NCI-H524 treated with DMSO at 0.1 percent for 48 hours (cell line): Measurements from ENCODE around the gene FAM222A.

Source experiments
- DNase-seq: peaks from one replicate; lab custom pipeline; 2025; lab: John Stamatoyannopoulos, UW

The FAM222A gene

GRCh38 chr12:109760031-109760929 lies 46.7 kb downstream of the FAM222A start:
- peak; percentile 31 for DNase-seq

- no peak for DNase-seq
These were observed 47.6 kb downstream of the FAM222A start for GRCh38 chr12:109760930-109761921.

GRCh38 chr12:109762071-109762672 lies 48.5 kb downstream of the FAM222A start:
- DNase-seq, result no peak

- no peak for DNase-seq
These were observed 49.1 kb downstream of the FAM222A start for GRCh38 chr12:109762673-109763191.

- no peak for DNase-seq
These were observed 49.7 kb downstream of the FAM222A start for GRCh38 chr12:109763201-109763841.

- DNase-seq, result no peak
These were observed 50.5 kb downstream of the FAM222A start for GRCh38 chr12:109764123-109764522.

GRCh38 chr12:109764776-109765445 lies 51.3 kb downstream of the FAM222A start:
- no peak for DNase-seq

- no peak for DNase-seq
These were observed 51.8 kb downstream of the FAM222A start for GRCh38 chr12:109765446-109765810.

- DNase-seq, result no peak
These were observed 52.7 kb downstream of the FAM222A start for GRCh38 chr12:109766251-109766778.

GRCh38 chr12:109767456-109767855 lies 53.8 kb downstream of the FAM222A start:
- DNase-seq, result no peak

- DNase-seq, result no peak
These were observed 54.6 kb downstream of the FAM222A start for GRCh38 chr12:109767991-109768900.

GRCh38 chr12:109768901-109769670 lies 55.5 kb downstream of the FAM222A start:
- DNase-seq, result no peak

- no peak for DNase-seq
These were observed 56.7 kb downstream of the FAM222A start for GRCh38 chr12:109770104-109770860.

GRCh38 chr12:109770861-109771670 lies 57.4 kb downstream of the FAM222A start:
- DNase-seq, result no peak

GRCh38 chr12:109771746-109772621 lies 58.4 kb downstream of the FAM222A start:
- DNase-seq, result no peak
